DMS 273 (cell line): ENCODE measurements around the gene RIPOR1.
"Not testable (repeated sequence)": the region's sequence is repeated elsewhere in the genome, so short reads cannot be mapped to it uniquely, and the experiment has no call there.

Source experiments
- DNase-seq: peaks from one replicate; lab custom pipeline; 2025; ENCODE audit not compliant: unreplicated experiment; lab: John Stamatoyannopoulos, UW

The RIPOR1 gene

GRCh38 chr16:67528222-67528869 is at the start of gene RIPOR1:
TSS of gene RIPOR1 (plus strand) at chr16:67528829. CDS start at chr16:67538447, 9,618 bp downstream.
- peak; percentile 73 for DNase-seq

GRCh38 chr16:67480833-67481560 is 47.6 kb upstream of the RIPOR1 start, which contains the start of gene ATP6V0D1:
TSS of gene ATP6V0D1 (minus strand) at chr16:67481157. CDS start at chr16:67481086, 71 bp downstream.
- peak; percentile 99 for DNase-seq

GRCh38 chr16:67481561-67482232 is 46.9 kb upstream of the RIPOR1 start:
- DNase-seq: peak; percentile 67

- DNase-seq: no peak
Measured at GRCh38 chr16:67482233-67482924, 46.2 kb upstream of the RIPOR1 start.

GRCh38 chr16:67483150-67483549 is 45.5 kb upstream of the RIPOR1 start, which contains the start of gene AGRP:
TSS of gene AGRP (minus strand) at chr16:67483547. CDS start at chr16:67483398, 149 bp downstream.
- no peak for DNase-seq

- DNase-seq: no peak
Measured at GRCh38 chr16:67483731-67484525, 44.7 kb upstream of the RIPOR1 start.

GRCh38 chr16:67486805-67487204 is 41.8 kb upstream of the RIPOR1 start:
- no peak for DNase-seq

- DNase-seq: not testable (repeated sequence)
Measured at GRCh38 chr16:67487561-67487960, 41.1 kb upstream of the RIPOR1 start.

- DNase-seq: no peak
Measured at GRCh38 chr16:67489401-67490083, 39.1 kb upstream of the RIPOR1 start.

- no peak for DNase-seq
Measured at GRCh38 chr16:67490335-67491096, 38.1 kb upstream of the RIPOR1 start.

- no peak for DNase-seq
Measured at GRCh38 chr16:67499106-67499505, 29.5 kb upstream of the RIPOR1 start.

- no peak for DNase-seq
Measured at GRCh38 chr16:67504031-67505021, 24.3 kb upstream of the RIPOR1 start.

GRCh38 chr16:67506468-67506867 is 22.2 kb upstream of the RIPOR1 start:
- no peak for DNase-seq

GRCh38 chr16:67509016-67509415 is 19.6 kb upstream of the RIPOR1 start:
- DNase-seq: no peak

- not testable (repeated sequence) for DNase-seq
Measured at GRCh38 chr16:67513892-67514291, 14.7 kb upstream of the RIPOR1 start.

GRCh38 chr16:67514382-67514828 is 14.2 kb upstream of the RIPOR1 start:
- peak; percentile 93 for DNase-seq

GRCh38 chr16:67516296-67517154 is 12.1 kb upstream of the RIPOR1 start:
- no peak for DNase-seq
